Endometrium (tissue), 2 donors: Measurements from ENCODE around the gene RNF213.
"Not testable (repeated sequence)": the region's sequence is repeated elsewhere in the genome, so short reads cannot be mapped to it uniquely, and the experiment has no call there.

Experiments used
- FAIRE-seq: peaks from 2 replicates; lab custom pipeline; 2012; peaks lifted over from hg19 to GRCh38; lab: Jason Lieb, UNC
- donor health status: control.
- donor health status: control.

The RNF213 gene

GRCh38 chr17:80252871-80253270, 7.8 kb upstream of the RNF213 start:
- no peak for FAIRE-seq

GRCh38 chr17:80253631-80254395, 6.8 kb upstream of the RNF213 start:
- no peak for FAIRE-seq

GRCh38 chr17:80254396-80255251, 6.0 kb upstream of the RNF213 start:
- no peak for FAIRE-seq

- FAIRE-seq: no peak
Observed at GRCh38 chr17:80256034-80256350, 4.7 kb upstream of the RNF213 start.

GRCh38 chr17:80257716-80258213, 2.9 kb upstream of the RNF213 start:
- no peak for FAIRE-seq

- not testable (repeated sequence) for FAIRE-seq
Observed at GRCh38 chr17:80258296-80258695, 2.4 kb upstream of the RNF213 start.

GRCh38 chr17:80259457-80260068, 1.1 kb upstream of the RNF213 start:
- FAIRE-seq: no peak

GRCh38 chr17:80260069-80260535, 550 bp upstream of the RNF213 start:
- FAIRE-seq: no peak

- no peak for FAIRE-seq
Observed at GRCh38 chr17:80261159-80261894, 675 bp downstream of the RNF213 start.

- FAIRE-seq: no peak
Observed at GRCh38 chr17:80261895-80262279, 1.2 kb downstream of the RNF213 start.

- FAIRE-seq: no peak
Observed at GRCh38 chr17:80262291-80262690, 1.6 kb downstream of the RNF213 start.

- FAIRE-seq: no peak
Observed at GRCh38 chr17:80262775-80263244, 2.2 kb downstream of the RNF213 start.

- no peak for FAIRE-seq
Observed at GRCh38 chr17:80263253-80264204, 2.9 kb downstream of the RNF213 start.

- no peak for FAIRE-seq
Observed at GRCh38 chr17:80264205-80265075, 3.8 kb downstream of the RNF213 start.

GRCh38 chr17:80265205-80266068, 4.8 kb downstream of the RNF213 start:
- FAIRE-seq: no peak

- no peak for FAIRE-seq
Observed at GRCh38 chr17:80267391-80267790, 6.7 kb downstream of the RNF213 start.

- no peak for FAIRE-seq
Observed at GRCh38 chr17:80268427-80268826, 7.8 kb downstream of the RNF213 start.

GRCh38 chr17:80269405-80269807, 8.8 kb downstream of the RNF213 start:
- no peak for FAIRE-seq

- FAIRE-seq: no peak
Observed at GRCh38 chr17:80270104-80270503, 9.5 kb downstream of the RNF213 start.
